SJSA1 (cell line): ENCODE results near the gene SNCG. TPM values are rescaled to one million over a fixed set of nuclear protein-coding genes. Genes with fewer than 3 reads are reported as not detected.
A peak's percentile ranks its signal among the peaks of the same experiment; 100 is the strongest.
"Not testable (repeated sequence)": the region's sequence is repeated elsewhere in the genome, so short reads cannot be mapped to it uniquely, and the experiment has no call there.

Experiments used
- DNase-seq, 2 experiments: peaks; one replicate each; pipeline ENCODE4 v3.0.0-alpha.2; 2015 to 2020; ENCODE audit warnings: low spot score in 2 of 2, low read depth in 1 of 2
- H3K27ac ChIP-seq: fragments of 250-450 bp; sonication (Bioruptor Pico); 2 replicates; pipeline ENCODE4 v1.5.1; 2020; ENCODE audit warnings: mild to moderate bottlenecking, moderate library complexity
- H3K27me3 ChIP-seq: fragments of 250-450 bp; sonication (Bioruptor Pico); replicated peaks from 2 replicates; pipeline ENCODE4 v1.5.1; 2020; ENCODE audit warnings: mild to moderate bottlenecking, moderate library complexity
- H3K36me3 ChIP-seq: fragments of 250-450 bp; sonication (Bioruptor Pico); 2 replicates; pipeline ENCODE4 v1.5.1; 2020; ENCODE audit warnings: mild to moderate bottlenecking
- H3K4me1 ChIP-seq: fragments of 250-450 bp; sonication (Bioruptor Pico); replicated peaks from 2 replicates; pipeline ENCODE4 v1.6.1; 2021; ENCODE audit warnings: mild to moderate bottlenecking
- H3K4me3 ChIP-seq: fragments of 250-450 bp; sonication (Bioruptor Pico); 2 replicates; pipeline ENCODE4 v1.5.1; 2020; ENCODE audit warnings: mild to moderate bottlenecking
- H3K9me3 ChIP-seq: fragments of 250-450 bp; sonication (Bioruptor Pico); replicated peaks from 2 replicates; pipeline ENCODE4 v1.5.1; 2020; ENCODE audit warnings: mild to moderate bottlenecking
- total RNA-seq: library from RNA; depleted of rRNA; stranded (reverse); fragments of >200 nt; shearing (Covaris generic); gene quantifications from 2 replicates; pipeline ENCODE4 v1.2.3, GENCODE V29; 2014

The SNCG gene
- total RNA-seq, 1 experiment from 2014 or later: 0.74 TPM

DNA sequence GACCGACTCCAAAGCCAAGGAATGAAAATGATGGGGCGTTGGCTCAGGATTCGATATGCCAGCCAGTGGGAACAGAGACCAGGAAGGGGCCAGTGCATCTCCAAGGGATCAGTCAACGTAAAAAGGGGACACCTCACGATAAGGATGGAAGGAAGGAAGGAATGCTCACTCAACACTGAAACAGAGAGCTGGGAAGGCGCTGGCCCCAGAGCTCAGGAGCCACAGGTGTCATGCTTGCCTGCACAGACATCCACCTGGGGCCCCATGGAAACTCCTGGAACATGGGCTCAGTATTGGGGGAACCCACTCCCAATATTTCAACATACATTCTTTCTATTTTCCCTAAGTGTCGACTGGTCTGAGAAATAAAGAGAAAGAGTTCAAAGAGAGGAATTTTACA, 6.3 kb upstream of the SNCG start:
- H3K4me1 ChIP-seq: no peaks in the 10 kb centered on the region
- H3K4me3 ChIP-seq: no peak overlapping the region
- no peaks in the 10 kb centered on the region for H3K36me3 ChIP-seq
- no peak for DNase-seq
- no peaks in the 10 kb centered on the region for H3K9me3 ChIP-seq
- no peaks in the 10 kb centered on the region for H3K27me3 ChIP-seq
- H3K27ac ChIP-seq: no peak overlapping the region

DNA sequence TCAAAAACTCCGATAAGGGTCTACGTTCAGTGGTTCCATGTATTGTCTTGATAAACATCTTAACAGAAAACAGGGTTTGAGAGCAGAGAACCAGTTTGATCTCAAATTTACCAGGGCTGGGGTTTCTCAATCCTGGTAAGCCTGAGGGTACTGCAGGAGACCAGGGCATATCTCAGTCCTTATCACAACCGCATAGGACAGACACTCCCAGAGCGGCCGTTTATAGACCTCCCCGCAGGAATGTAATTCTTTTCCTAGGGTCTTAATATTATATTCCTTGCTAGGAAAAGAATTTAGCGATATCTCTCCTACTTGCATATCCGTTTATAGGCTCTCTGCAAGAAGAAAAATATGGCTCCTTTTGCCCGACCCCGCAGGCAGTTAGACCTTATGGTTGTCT, 5.7 kb upstream of the SNCG start:
- not testable (repeated sequence) for H3K4me1 ChIP-seq, H3K27me3 ChIP-seq, H3K27ac ChIP-seq, H3K4me3 ChIP-seq, H3K9me3 ChIP-seq, DNase-seq, H3K36me3 ChIP-seq

- Histone ChIP-seq H3K27ac (no peak overlapping the region), H3K27me3 (no peaks in the 10 kb centered on the region), H3K4me1 (peaks cover 10% of the 10 kb centered on the region), H3K9me3 (no peaks in the 10 kb centered on the region), H3K36me3 (no peaks in the 10 kb centered on the region), H3K4me3 (no peak overlapping the region)
- DNase-seq: no peak
These were observed 4.4 kb upstream of the SNCG start for GRCh38 chr10:86953747-86954680.

GRCh38 chr10:86954681-86955500, 3.5 kb upstream of the SNCG start:
- no peaks in the 10 kb centered on the region for H3K36me3 ChIP-seq
- no peaks in the 10 kb centered on the region for H3K9me3 ChIP-seq
- no peak for DNase-seq
- H3K4me3 ChIP-seq: no peak overlapping the region
- H3K27me3 ChIP-seq: no peaks in the 10 kb centered on the region
- no peak overlapping the region for H3K27ac ChIP-seq
- H3K4me1 ChIP-seq: peaks cover 19% of the 10 kb centered on the region

- no peak for DNase-seq
- no peaks in the 10 kb centered on the region for H3K36me3 ChIP-seq
- H3K27me3 ChIP-seq: no peaks in the 10 kb centered on the region
- H3K4me3 ChIP-seq: no peak overlapping the region
- no peak overlapping the region for H3K27ac ChIP-seq
- H3K4me1 ChIP-seq: peaks cover 26% of the 10 kb centered on the region
- H3K9me3 ChIP-seq: no peaks in the 10 kb centered on the region
These were observed 2.8 kb upstream of the SNCG start for GRCh38 chr10:86955501-86956194.

- Histone ChIP-seq H3K36me3 (no peaks in the 10 kb centered on the region), H3K4me3 (no peak overlapping the region), H3K4me1 (peaks cover 27% of the 10 kb centered on the region), H3K9me3 (no peaks in the 10 kb centered on the region), H3K27ac (no peak overlapping the region), H3K27me3 (no peaks in the 10 kb centered on the region)
- no peak for DNase-seq
These were observed 2.1 kb upstream of the SNCG start for GRCh38 chr10:86956195-86956847.

DNA sequence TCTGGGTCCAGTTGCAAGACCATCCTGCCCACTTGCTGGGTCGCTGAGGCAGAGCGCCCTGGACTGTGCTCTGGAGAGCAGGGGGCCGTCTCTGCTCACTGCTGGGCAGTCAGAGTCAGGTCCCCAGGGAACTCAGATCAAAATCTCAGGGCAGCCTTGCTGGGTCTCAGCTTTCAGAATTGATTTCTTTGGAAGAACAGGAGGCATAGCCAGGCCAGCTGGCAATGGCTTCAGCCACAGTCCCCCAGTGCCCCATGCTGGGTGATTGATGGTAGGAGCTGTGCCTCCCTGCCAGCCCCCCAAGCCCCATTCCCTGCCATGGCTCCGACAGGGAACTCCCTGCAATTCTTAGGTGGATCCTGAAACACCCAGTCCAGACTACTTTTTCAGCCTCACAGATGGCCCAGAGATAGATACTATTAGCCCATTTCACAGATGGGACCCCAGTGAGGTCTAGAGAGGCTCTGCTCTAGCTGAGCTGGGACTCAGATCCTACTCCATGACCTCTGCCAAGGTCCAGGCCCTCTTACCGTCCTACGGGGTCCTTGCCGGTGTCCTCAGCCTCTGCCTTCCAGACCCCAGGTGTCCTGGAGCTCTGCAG, 1.5 kb upstream of the SNCG start:
- Histone ChIP-seq H3K36me3 (no peaks in the 10 kb centered on the region), H3K4me1 (peaks cover 27% of the 10 kb centered on the region), H3K27ac (no peak overlapping the region), H3K4me3 (no peak overlapping the region), H3K9me3 (no peaks in the 10 kb centered on the region), H3K27me3 (no peaks in the 10 kb centered on the region)
- DNase-seq: no peak

GRCh38 chr10:86957471-86958115, 806 bp upstream of the SNCG start, which contains the start of gene MMRN2:
Gene MMRN2, minus strand, starts transcription at chr10:86957615. Its CDS starts 74 bp downstream, at chr10:86957541.
- Histone ChIP-seq H3K36me3 (no peaks in the 10 kb centered on the region), H3K27ac (no peak within 1 kb of the TSS), H3K4me3 (no peak within 1 kb of the TSS), H3K27me3 (no peaks in the 10 kb centered on the region), H3K4me1 (peaks cover 27% of the 10 kb centered on the region), H3K9me3 (no peaks in the 10 kb centered on the region)
- peak in 1 of 2 experiments; percentile 38 for DNase-seq

- Histone ChIP-seq H3K36me3 (no peaks in the 10 kb centered on the region), H3K27me3 (no peaks in the 10 kb centered on the region), H3K4me3 (no peak overlapping the region), H3K4me1 (peaks cover 27% of the 10 kb centered on the region), H3K27ac (peak overlapping the region; percentile 46), H3K9me3 (no peaks in the 10 kb centered on the region)
- DNase-seq: peak; percentile 47 to 72
These were observed 720 bp downstream of the SNCG start for GRCh38 chr10:86958901-86959736.

- peaks cover 27% of the 10 kb centered on the region for H3K4me1 ChIP-seq
- H3K27ac ChIP-seq: peak overlapping the region; percentile 46
- no peak for DNase-seq
- H3K36me3 ChIP-seq: no peaks in the 10 kb centered on the region
- H3K4me3 ChIP-seq: no peak overlapping the region
- no peaks in the 10 kb centered on the region for H3K27me3 ChIP-seq
- no peaks in the 10 kb centered on the region for H3K9me3 ChIP-seq
These were observed 1.3 kb downstream of the SNCG start for GRCh38 chr10:86959737-86960002.

- no peaks in the 10 kb centered on the region for H3K9me3 ChIP-seq
- H3K27ac ChIP-seq: peak overlapping the region; percentile 46; the same call in 1 of the 2 replicates
- no peaks in the 10 kb centered on the region for H3K36me3 ChIP-seq
- no peak overlapping the region for H3K4me3 ChIP-seq
- no peaks in the 10 kb centered on the region for H3K27me3 ChIP-seq
- H3K4me1 ChIP-seq: peaks cover 27% of the 10 kb centered on the region
- peak; percentile 57 to 69 for DNase-seq
These were observed 1.8 kb downstream of the SNCG start for GRCh38 chr10:86960003-86960862.
